Activated CD8-positive, alpha-beta memory T cell treated with anti-CD3 and anti-CD28 coated beads, Interleukin-2, amount 10 ng/mL, durations not matched to agents 7 days and 5 days (primary cell): ENCODE results near the gene POLR3GL. TPM values are rescaled to one million over a fixed set of nuclear protein-coding genes. Genes with fewer than 3 reads are reported as not detected.
A peak's percentile ranks its signal among the peaks of the same experiment; 100 is the strongest.

Experiments used
- ATAC-seq: fragments of 150-1000 bp; cut with Tn5 transposase; one replicate; pipeline ENCODE4 v1.10.0; 2021; ENCODE audit warnings: moderate library complexity
- CTCF ChIA-PET: fragments of 350-600 bp; sonication (Branson Sonifier 250); formaldehyde crosslinking; loops from one replicate; lab custom pipeline; 2021; ENCODE audit warnings: antibody characterized with exemption; lab: Charles Lee
- DNase-seq: peaks from one replicate; pipeline ENCODE4 v3.0.0-alpha.2; 2020
- H3K27ac Mint-ChIP-seq: one replicate; pipeline ENCODE4 v1.8.0; 2021; ENCODE audit warnings: mild to moderate bottlenecking, mixed read lengths
- H3K27me3 Mint-ChIP-seq: one replicate; pipeline ENCODE4 v1.8.0; 2021; ENCODE audit warnings: mixed read lengths
- H3K36me3 Mint-ChIP-seq: one replicate; pipeline ENCODE4 v1.8.0; 2021; ENCODE audit warnings: mild to moderate bottlenecking, mixed read lengths
- H3K4me1 Mint-ChIP-seq: one replicate; pipeline ENCODE4 v1.8.0; 2021; ENCODE audit warnings: mixed read lengths
- H3K4me3 Mint-ChIP-seq: one replicate; pipeline ENCODE4 v1.8.0; 2021; ENCODE audit warnings: mild to moderate bottlenecking, moderate library complexity, mixed read lengths
- H3K9me3 Mint-ChIP-seq: one replicate; pipeline ENCODE4 v1.8.0; 2022; ENCODE audit warnings: low read depth, mixed read lengths
- total RNA-seq, 2 experiments: library from RNA; stranded (reverse); gene quantifications; one replicate each; pipeline ENCODE4 v1.2.3, GENCODE V29; 2021

The POLR3GL gene
- total RNA-seq, 2 experiments from 2014 or later = 23.5 to 29.1 TPM

GRCh38 chr1:145963265-145964019 is 1.0 kb upstream of the POLR3GL start:
- Mint-ChIP-seq H3K9me3 (peaks cover 2% of the 10 kb centered on the region), H3K36me3 (peaks cover 13% of the 10 kb centered on the region), H3K4me1 (peaks cover 58% of the 10 kb centered on the region), H3K4me3 (peak overlapping the region; percentile 86), H3K27me3 (no peaks in the 10 kb centered on the region), H3K27ac (peak overlapping the region; percentile 91)
- DNase-seq (no peak), ATAC-seq (no peak)
- CTCF ChIA-PET = interaction anchor here (1.2 to 9.4 kb wide), 8 partner anchors 10 to 118 kb away, joined by 4 to 95 read pairs (median 9); partner anchors contain the start of genes NUDT17 and RBM8A

DNA sequence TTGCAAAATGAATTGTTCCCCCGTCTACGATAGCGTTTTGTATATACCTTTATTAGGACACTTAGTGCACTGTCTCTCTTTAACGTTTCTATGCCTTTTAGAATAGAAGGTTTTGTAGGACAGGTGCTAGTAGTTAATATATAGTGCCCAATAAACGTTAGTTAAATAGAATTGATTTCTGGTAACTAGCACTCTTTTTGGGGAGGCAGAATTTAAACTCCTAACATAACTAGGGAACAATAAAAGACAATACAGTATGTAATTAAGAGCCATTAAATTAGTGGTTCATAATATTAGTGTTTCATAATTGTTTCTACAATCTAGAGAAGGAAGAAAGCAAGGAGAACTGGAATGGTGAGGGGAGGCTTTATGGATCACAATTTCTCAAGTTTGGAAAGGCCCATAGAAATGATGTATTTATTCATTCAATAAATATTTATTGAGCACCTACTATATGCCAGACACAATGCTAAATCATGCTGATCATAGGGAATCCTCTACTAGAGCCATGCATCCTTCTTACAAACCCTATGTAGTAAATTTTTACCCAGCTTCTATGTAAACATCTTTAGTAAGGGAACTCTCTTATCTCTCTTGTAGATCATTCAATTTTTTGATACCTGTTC is 742 bp downstream of the POLR3GL start:
- ATAC-seq (no peak), DNase-seq (no peak)
- no peaks in the 10 kb centered on the region for H3K27me3 Mint-ChIP-seq
- H3K27ac Mint-ChIP-seq = peak overlapping the region; percentile 91
- CTCF ChIA-PET = interaction anchor here (0.9 to 9.4 kb wide), 8 partner anchors 14 to 120 kb away, joined by 3 to 95 read pairs (median 8); partner anchors contain the start of genes NUDT17 and RBM8A
- peaks cover 2% of the 10 kb centered on the region for H3K9me3 Mint-ChIP-seq
- peaks cover 45% of the 10 kb centered on the region for H3K4me1 Mint-ChIP-seq
- H3K36me3 Mint-ChIP-seq = peaks cover 13% of the 10 kb centered on the region
- peak overlapping the region; percentile 86 for H3K4me3 Mint-ChIP-seq

- H3K36me3 Mint-ChIP-seq = peaks cover 16% of the 10 kb centered on the region
- CTCF ChIA-PET = interaction anchor here (1.6 to 9.4 kb wide), 4 partner anchors 12 to 122 kb away, joined by 4 to 95 read pairs (median 30); partner anchors contain the start of gene NUDT17
- H3K9me3 Mint-ChIP-seq = peaks cover 2% of the 10 kb centered on the region
- peaks cover 30% of the 10 kb centered on the region for H3K4me1 Mint-ChIP-seq
- DNase-seq (no peak), ATAC-seq (no peak)
- no peak overlapping the region for H3K4me3 Mint-ChIP-seq
- no peaks in the 10 kb centered on the region for H3K27me3 Mint-ChIP-seq
- no peak overlapping the region for H3K27ac Mint-ChIP-seq
Measured at GRCh38 chr1:145967288-145967687, 2.8 kb downstream of the POLR3GL start.

DNA sequence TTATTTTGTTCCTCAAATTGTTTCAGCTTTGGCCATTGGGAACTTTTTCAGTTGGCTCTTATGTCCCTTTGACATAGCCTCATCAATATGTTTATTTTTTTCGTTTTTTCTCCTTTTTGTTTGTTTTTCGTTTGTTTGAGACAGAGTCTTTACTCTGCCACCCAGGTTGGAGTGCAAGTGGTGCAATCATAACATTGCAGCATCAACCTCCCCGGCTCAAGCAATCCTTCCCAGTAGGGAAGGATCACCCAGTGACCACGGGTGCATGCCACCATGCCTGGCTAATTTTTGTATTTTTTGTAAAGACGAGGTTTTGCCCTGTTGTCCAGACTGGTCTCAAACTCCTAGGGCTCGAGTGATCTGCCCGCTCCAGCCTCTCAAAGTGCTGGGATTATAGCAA is 8.1 kb downstream of the POLR3GL start:
- Mint-ChIP-seq H3K36me3 (peaks cover 8% of the 10 kb centered on the region), H3K4me3 (no peak overlapping the region), H3K9me3 (peaks cover under 1% of the 10 kb centered on the region), H3K4me1 (peaks cover 6% of the 10 kb centered on the region), H3K27me3 (no peaks in the 10 kb centered on the region), H3K27ac (no peak overlapping the region)
- CTCF ChIA-PET = interaction anchor here (1.1 to 1.9 kb wide), 4 partner anchors 9 to 45 kb away, joined by 3 to 7 read pairs (median 6); partner anchors contain the start of genes ANKRD34A, POLR3GL and RBM8A
- DNase-seq (no peak), ATAC-seq (no peak)

- Mint-ChIP-seq H3K9me3 (no peaks in the 10 kb centered on the region), H3K27ac (no peak overlapping the region), H3K27me3 (no peaks in the 10 kb centered on the region), H3K4me3 (no peak overlapping the region), H3K4me1 (peaks cover 3% of the 10 kb centered on the region), H3K36me3 (peaks cover 6% of the 10 kb centered on the region)
- ATAC-seq (no peak), DNase-seq (no peak)
- CTCF ChIA-PET = interaction anchor here (8.3 to 8.5 kb wide), 2 partner anchors 9 to 33 kb away, joined by 95 to 253 read pairs; partner anchors contain the start of genes ANKRD34A and POLR3GL
Measured at GRCh38 chr1:145974721-145975120, 10.2 kb downstream of the POLR3GL start.

DNA sequence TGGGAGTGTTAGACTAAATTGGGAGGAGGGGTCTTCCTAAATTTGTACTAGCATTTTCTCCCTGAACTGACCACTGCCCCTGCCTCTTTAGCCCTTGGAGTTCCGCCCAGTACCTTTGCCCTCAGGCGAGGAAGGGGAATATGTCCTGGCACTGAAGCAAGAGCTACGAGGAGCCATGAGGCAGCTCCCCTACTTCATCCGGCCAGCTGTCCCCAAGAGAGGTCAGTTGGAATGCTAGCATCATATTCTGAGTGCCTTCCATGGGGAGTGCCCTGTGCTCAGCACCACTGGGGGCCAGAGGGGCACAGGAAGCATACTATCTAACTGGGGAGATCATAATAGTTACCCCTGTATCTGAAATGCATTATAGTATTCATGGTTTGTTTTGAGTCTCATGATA is 10.7 kb downstream of the POLR3GL start:
- DNase-seq (no peak), ATAC-seq (no peak)
- Mint-ChIP-seq H3K27ac (no peak overlapping the region), H3K27me3 (no peaks in the 10 kb centered on the region), H3K36me3 (peaks cover 6% of the 10 kb centered on the region), H3K9me3 (no peaks in the 10 kb centered on the region), H3K4me3 (no peak overlapping the region), H3K4me1 (peaks cover 3% of the 10 kb centered on the region)
- CTCF ChIA-PET = interaction anchor here (8.0 to 8.5 kb wide), 3 partner anchors 9 to 33 kb away, joined by 95 to 253 read pairs (median 160); partner anchors contain the start of genes ANKRD34A, POLR3GL and TXNIP

GRCh38 chr1:145977016-145977415 is 12.5 kb downstream of the POLR3GL start:
- H3K9me3 Mint-ChIP-seq = no peaks in the 10 kb centered on the region
- CTCF ChIA-PET = interaction anchor here (0.7 to 8.5 kb wide), 22 partner anchors 11 to 136 kb away, joined by 3 to 253 read pairs (median 9); partner anchors contain the start of genes ANKRD34A, LIX1L, NUDT17 and PEX11B
- H3K27ac Mint-ChIP-seq = no peak overlapping the region
- H3K4me1 Mint-ChIP-seq = peaks cover 9% of the 10 kb centered on the region
- DNase-seq = no peak
- no peak for ATAC-seq
- no peak overlapping the region for H3K4me3 Mint-ChIP-seq
- H3K27me3 Mint-ChIP-seq = no peaks in the 10 kb centered on the region
- H3K36me3 Mint-ChIP-seq = peaks cover 3% of the 10 kb centered on the region

DNA sequence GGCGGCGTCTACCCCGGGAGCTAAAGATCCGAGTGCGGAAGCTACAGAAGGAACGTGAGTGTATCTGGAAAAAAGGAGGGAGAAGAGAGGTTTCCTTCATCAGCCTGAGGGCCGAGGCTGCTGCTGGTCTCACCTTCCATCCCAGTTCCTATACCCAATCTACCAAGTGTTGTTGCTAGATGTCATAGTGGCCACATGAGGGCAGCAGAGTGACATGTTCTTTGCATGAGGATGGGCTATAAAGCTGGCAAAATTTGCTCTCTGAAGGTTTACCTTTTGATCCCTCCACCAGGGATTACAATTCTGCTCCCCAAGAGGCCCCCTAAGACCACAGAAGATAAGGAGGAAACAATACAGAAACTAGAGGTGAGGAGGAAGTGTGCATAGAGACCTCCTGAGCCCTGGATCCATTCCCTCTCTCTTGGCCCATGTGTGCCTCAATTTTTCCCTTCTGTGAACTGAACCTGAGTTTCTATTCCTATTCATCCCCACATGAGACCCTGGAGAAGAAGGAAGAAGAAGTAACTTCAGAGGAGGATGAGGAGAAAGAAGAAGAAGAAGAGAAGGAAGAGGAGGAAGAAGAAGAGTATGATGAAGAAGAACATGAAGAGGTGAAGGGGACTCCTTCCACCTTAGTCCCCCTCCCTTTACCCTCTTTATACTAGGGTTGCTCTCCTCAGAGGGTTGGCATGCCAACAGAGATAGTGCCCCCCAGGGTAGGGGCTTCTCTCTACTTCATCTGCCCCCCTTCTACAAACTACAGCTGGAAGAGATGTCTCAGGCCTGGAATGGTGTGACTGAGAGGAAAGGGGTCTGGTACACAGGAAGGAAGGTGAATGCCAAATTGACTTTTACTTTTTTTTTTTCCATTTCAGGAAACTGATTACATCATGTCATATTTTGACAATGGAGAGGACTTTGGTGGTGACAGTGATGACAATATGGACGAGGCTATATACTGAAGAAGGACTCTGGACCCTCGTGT is 13.3 kb downstream of the POLR3GL start:
- no peaks in the 10 kb centered on the region for H3K27me3 Mint-ChIP-seq
- H3K9me3 Mint-ChIP-seq = no peaks in the 10 kb centered on the region
- DNase-seq (peak; percentile 86), ATAC-seq (peak; percentile 34)
- H3K4me3 Mint-ChIP-seq = no peak overlapping the region
- H3K36me3 Mint-ChIP-seq = peaks cover 3% of the 10 kb centered on the region
- no peak overlapping the region for H3K27ac Mint-ChIP-seq
- H3K4me1 Mint-ChIP-seq = peaks cover 15% of the 10 kb centered on the region
- CTCF ChIA-PET = interaction anchor here (0.6 to 8.5 kb wide), 26 partner anchors 12 to 136 kb away, joined by 3 to 253 read pairs (median 9); partner anchors contain the start of genes ANKRD34A, LIX1L, NUDT17 and PEX11B

DNA sequence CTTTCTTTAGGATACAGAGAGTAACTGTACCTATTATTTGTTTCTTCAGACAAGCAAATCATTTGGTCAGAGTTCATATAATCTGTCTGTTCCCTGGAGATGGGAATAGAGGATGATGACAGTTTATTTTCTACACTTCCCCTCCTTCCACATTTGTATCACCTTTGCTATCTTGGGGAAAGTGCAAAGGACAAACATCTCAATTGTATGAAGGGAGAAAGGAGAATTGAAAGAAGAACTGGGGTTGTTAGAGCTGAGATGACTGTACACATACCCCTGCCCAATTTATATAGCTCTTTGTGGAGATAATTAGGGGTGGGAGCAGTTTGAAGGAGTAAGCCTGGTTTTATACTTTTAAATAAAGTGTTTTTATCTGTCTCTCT is 14.0 kb downstream of the POLR3GL start:
- H3K4me3 Mint-ChIP-seq = no peak overlapping the region
- H3K27ac Mint-ChIP-seq = no peak overlapping the region
- H3K4me1 Mint-ChIP-seq = peaks cover 22% of the 10 kb centered on the region
- no peak for DNase-seq
- ATAC-seq = no peak
- no peaks in the 10 kb centered on the region for H3K9me3 Mint-ChIP-seq
- H3K27me3 Mint-ChIP-seq = no peaks in the 10 kb centered on the region
- peaks cover 3% of the 10 kb centered on the region for H3K36me3 Mint-ChIP-seq
- CTCF ChIA-PET = interaction anchor here (1.2 to 8.5 kb wide), 16 partner anchors 13 to 132 kb away, joined by 3 to 253 read pairs (median 16); partner anchors contain the start of genes ANKRD34A, LIX1L, NUDT17 and PEX11B

GRCh38 chr1:145978854-145979745 is 14.6 kb downstream of the POLR3GL start:
- CTCF ChIA-PET = interaction anchor here (0.5 to 8.5 kb wide), 19 partner anchors 13 to 133 kb away, joined by 3 to 253 read pairs (median 13); partner anchors contain the start of genes ANKRD34A, LIX1L, NUDT17 and PEX11B
- peaks cover 3% of the 10 kb centered on the region for H3K36me3 Mint-ChIP-seq
- no peak overlapping the region for H3K4me3 Mint-ChIP-seq
- no peaks in the 10 kb centered on the region for H3K27me3 Mint-ChIP-seq
- H3K4me1 Mint-ChIP-seq = peaks cover 25% of the 10 kb centered on the region
- no peak overlapping the region for H3K27ac Mint-ChIP-seq
- no peaks in the 10 kb centered on the region for H3K9me3 Mint-ChIP-seq
- ATAC-seq = peak; percentile 93
- peak; percentile 96 for DNase-seq

- no peak for DNase-seq
- CTCF ChIA-PET = interaction anchor here (1.0 to 8.5 kb wide), 15 partner anchors 12 to 134 kb away, joined by 3 to 253 read pairs (median 18); partner anchors contain the start of genes ANKRD34A, LIX1L, NUDT17 and PIAS3
- Mint-ChIP-seq H3K4me3 (no peak overlapping the region), H3K27ac (no peak overlapping the region), H3K9me3 (no peaks in the 10 kb centered on the region), H3K36me3 (peaks cover 3% of the 10 kb centered on the region), H3K27me3 (no peaks in the 10 kb centered on the region), H3K4me1 (peaks cover 30% of the 10 kb centered on the region)
- ATAC-seq = peak; percentile 7
Measured at GRCh38 chr1:145979746-145980456, 15.4 kb downstream of the POLR3GL start.
